Spleen (tissue), 11 donors: ENCODE data around the gene GATA6. TPM values are rescaled to one million over a fixed set of nuclear protein-coding genes. Genes with fewer than 3 reads are reported as not detected.

Experiments
- DNase-seq: peaks from one replicate; pipeline ENCODE4 v3.0.0-alpha.2; 2020
- H3K27ac ChIP-seq, 8 donors: fragments of 200-600 bp; sonication (generic) in 7 of 8; 1 replicate in 4 of 8; 2 replicates in 4 of 8; pipeline versions ENCODE4 v1.5.0 to v1.8.0; 2016 to 2021; ENCODE audit warnings: inconsistent platforms in 4 of 8, mild to moderate bottlenecking in 4 of 8, moderate library complexity in 1 of 8
- H3K27me3 ChIP-seq, 7 donors: fragments of 200-600 bp; sonication (generic) in 6 of 7; replicated peaks in 1 of 7; 1 replicate in 4 of 7; 2 replicates in 3 of 7; pipeline versions ENCODE4 v1.5.0 to v1.8.0; 2016 to 2021; ENCODE audit warnings: inconsistent platforms in 3 of 7, mild to moderate bottlenecking in 1 of 7
- H3K36me3 ChIP-seq, 6 donors: fragments of 200-600 bp; sonication (generic) in 5 of 6; 1 replicate in 4 of 6; 2 replicates in 2 of 6; pipeline versions ENCODE4 v1.5.0 to v1.8.0; 2016 to 2021; ENCODE audit warnings: inconsistent platforms in 2 of 6
- H3K4me1 ChIP-seq, 6 donors: fragments of 200-600 bp; sonication (generic) in 5 of 6; 1 replicate in 3 of 6; 2 replicates in 3 of 6; pipeline versions ENCODE4 v1.5.0 to v1.8.0; 2016 to 2021; ENCODE audit warnings: inconsistent platforms in 3 of 6
- H3K4me3 ChIP-seq, 8 donors: fragments of 200-600 bp; sonication (generic) in 7 of 8; 1 replicate in 4 of 8; 2 replicates in 4 of 8; pipeline versions ENCODE4 v1.5.0 to v1.8.0; 2016 to 2021; ENCODE audit warnings: inconsistent platforms in 4 of 8, mild to moderate bottlenecking in 4 of 8, moderate library complexity in 2 of 8
- H3K9me3 ChIP-seq, 8 donors: fragments of 200-600 bp; sonication (generic) in 7 of 8; 1 replicate in 4 of 8; 2 replicates in 4 of 8; pipeline versions ENCODE4 v1.5.0 to v1.8.0; 2016 to 2021; ENCODE audit warnings: inconsistent platforms in 4 of 8
- CTCF ChIP-seq, 11 experiments: fragments of 200-600 bp in 7 of 11; fragments of 450-650 bp in 4 of 11; sonication (generic) in 4 of 11; IDR thresholded peaks in 8 of 11; conservative IDR thresholded peaks in 3 of 11; 1 replicate in 7 of 11; 2 replicates in 4 of 11; pipeline versions ENCODE4 v1.4.0 to v1.8.0; 2016 to 2021; ENCODE audit warnings: antibody characterized with exemption in 11 of 11, inconsistent platforms in 4 of 11, mild to moderate bottlenecking in 1 of 11
- POLR2A ChIP-seq, 3 donors: fragments of 450-650 bp; IDR thresholded peaks; one replicate each; pipeline ENCODE4 v1.5.1; 2017; ENCODE audit warnings: antibody characterized with exemption in 3 of 3, mild to moderate bottlenecking in 1 of 3
- POLR2AphosphoS5 ChIP-seq, 3 donors: sonication (generic); formaldehyde crosslinking; IDR thresholded peaks; one replicate each; pipeline ENCODE4 v1.5.1; 2017; ENCODE audit warnings: antibody characterized with exemption in 3 of 3
- WGBS, 5 donors: extraction: QIAGEN DNeasy Blood & Tissue Kit in 3 of 5; methylation state at CpG; one replicate each; pipeline versions ENCODE4 v1.1.5 to v1.1.7; 2013 to 2018; 5-methylcytosine and 5-hydroxymethylcytosine counted together
- intact Hi-C: fragments of 100-400 bp; cut with DNase I; formaldehyde crosslinking; loops from one replicate; pipeline ENCODE4 v1.15.0; 2023; ENCODE audit warnings: low total_unique reads
- polyA plus RNA-seq, 3 donors: library from polyadenylated mRNA; stranded (reverse); fragments of 200-250 nt; gene quantifications; one replicate each; pipeline ENCODE4 v1.2.1, GENCODE V29; 2013
- total RNA-seq, 7 donors: library from RNA; depleted of rRNA in 3 of 7; stranded (reverse); fragments of >200 nt in 3 of 7; fragmentation: NEBNext Ultra II Directional in 4 of 7; extraction: Animal tissue kit (Norgen Biotek cat#: 25700) in 4 of 7; gene quantifications; one replicate each; pipeline versions ENCODE4 v1.1.0 to v1.2.1, GENCODE V29; 2016 to 2021
- donor health status: healthy with polysubstance abuse.
- donor health status: DM: no; HTN: no; CAD: no; lungs with moderate emphysema.
- donor health status: DM: no; HTN: no; CAD: no.
- donor health status: Bipolar disorder and iron deficiency.
- donor health status: healthy.
- donor health status: DM: no; HTN: no; CAD: no.
- donor health status: DM: yes; HTN: yes; CAD: no.

The GATA6 gene
- total and polyA plus RNA-seq, 10 donors, result 4.2 to 65.3 (median 34.8) TPM

GRCh38 chr18:22173928-22174301 lies 4.5 kb downstream of the GATA6 start:
- no peak for TF ChIP-seq POLR2AphosphoS5 (IDR thresholded peaks at IDR 0.05)
- no peak for TF ChIP-seq CTCF (IDR thresholded peaks at IDR 0.05 in 8 of 11, conservative IDR thresholded peaks at IDR 0.05 in 3 of 11)
- TF ChIP-seq POLR2A (IDR thresholded peaks at IDR 0.05), result no peak
- Histone ChIP-seq H3K27ac (peak overlapping the region; percentile 53 to 93 (median 89)), H3K36me3 (peaks cover 0 to 30% (median 0%) of the 10 kb centered on the region in 6 donors), H3K9me3 (no peaks in the 10 kb centered on the region), H3K4me1 (peaks cover 3 to 33% (median 24%) of the 10 kb centered on the region in 6 donors), H3K27me3 (peaks cover 2 to 100% (median 61%) of the 10 kb centered on the region in 7 donors), H3K4me3 (peak overlapping the region in 7 of 8 donors; percentile 19 to 86 (median 61))
- intact Hi-C loops, result loop anchor here (10.0 kb wide), 1 partner anchor 381 kb away; no protein-coding TSS in a partner anchor
- DNase-seq, result no peak
- WGBS, 5 donors, result 46 to 57% (median 55%) methylated on average over 6 of the region's 6 CpGs

GRCh38 chr18:22174341-22175145 lies 5.2 kb downstream of the GATA6 start:
- Histone ChIP-seq H3K9me3 (no peaks in the 10 kb centered on the region), H3K36me3 (peaks cover 0 to 30% (median 0%) of the 10 kb centered on the region in 6 donors), H3K4me1 (peaks cover 0 to 27% (median 18%) of the 10 kb centered on the region in 6 donors), H3K27me3 (peaks cover 2 to 94% (median 54%) of the 10 kb centered on the region in 7 donors), H3K4me3 (peak overlapping the region; percentile 1 to 86 (median 53)), H3K27ac (peak overlapping the region; percentile 37 to 93 (median 89))
- TF ChIP-seq POLR2A (IDR thresholded peaks at IDR 0.05) (no peak), POLR2AphosphoS5 (IDR thresholded peaks at IDR 0.05) (no peak), CTCF (IDR thresholded peaks at IDR 0.05 in 8 of 11, conservative IDR thresholded peaks at IDR 0.05 in 3 of 11) (no peak)
- intact Hi-C loops, result loop anchor here (10.0 kb wide), 1 partner anchor 380 kb away; no protein-coding TSS in a partner anchor
- 24 to 40% (median 32%) methylated on average over 6 of the region's 6 CpGs for WGBS, 5 donors
- DNase-seq, result no peak

GRCh38 chr18:22175346-22175745 lies 6.0 kb downstream of the GATA6 start:
- DNase-seq, result no peak
- 62 to 74% (median 67%) methylated on average over 4 of the region's 4 CpGs for WGBS, 5 donors
- H3K4me3 ChIP-seq, result peak overlapping the region in 6 of 8 donors; percentile 2 to 86 (median 64)
- TF ChIP-seq CTCF (IDR thresholded peaks at IDR 0.05 in 8 of 11, conservative IDR thresholded peaks at IDR 0.05 in 3 of 11) (no peak), POLR2AphosphoS5 (IDR thresholded peaks at IDR 0.05) (no peak), POLR2A (IDR thresholded peaks at IDR 0.05) (no peak)
- H3K36me3 ChIP-seq, result peaks cover 0 to 30% (median 0%) of the 10 kb centered on the region in 6 donors
- no peaks in the 10 kb centered on the region for H3K9me3 ChIP-seq
- peak overlapping the region; percentile 37 to 93 (median 89) for H3K27ac ChIP-seq
- peaks cover 0 to 19% (median 11%) of the 10 kb centered on the region in 6 donors for H3K4me1 ChIP-seq
- intact Hi-C loops, result loop anchor here (10.0 kb wide), 1 partner anchor 379 kb away; no protein-coding TSS in a partner anchor
- H3K27me3 ChIP-seq, result peaks cover under 1 to 86% (median 46%) of the 10 kb centered on the region in 7 donors
